B cell (primary cell): ENCODE data around the gene CCR5.

Experiments
- EZH2 ChIP-seq: IDR thresholded peaks from 2 replicates; pipeline ENCODE4 v1.6.1; 2012; ENCODE audit warnings: borderline replicate concordance, low read depth, mild to moderate bottlenecking, moderate library complexity, low read length; ENCODE audit not compliant: insufficient read depth, poor library complexity, severe bottlenecking
- TF ChIP-seq, protein P1 (sequence below): fragments of 200-600 bp; IDR thresholded peaks from one replicate; pipeline ENCODE4 v1.8.0; 2022; ENCODE audit warnings: antibody characterized with exemption, mild to moderate bottlenecking

DNA sequence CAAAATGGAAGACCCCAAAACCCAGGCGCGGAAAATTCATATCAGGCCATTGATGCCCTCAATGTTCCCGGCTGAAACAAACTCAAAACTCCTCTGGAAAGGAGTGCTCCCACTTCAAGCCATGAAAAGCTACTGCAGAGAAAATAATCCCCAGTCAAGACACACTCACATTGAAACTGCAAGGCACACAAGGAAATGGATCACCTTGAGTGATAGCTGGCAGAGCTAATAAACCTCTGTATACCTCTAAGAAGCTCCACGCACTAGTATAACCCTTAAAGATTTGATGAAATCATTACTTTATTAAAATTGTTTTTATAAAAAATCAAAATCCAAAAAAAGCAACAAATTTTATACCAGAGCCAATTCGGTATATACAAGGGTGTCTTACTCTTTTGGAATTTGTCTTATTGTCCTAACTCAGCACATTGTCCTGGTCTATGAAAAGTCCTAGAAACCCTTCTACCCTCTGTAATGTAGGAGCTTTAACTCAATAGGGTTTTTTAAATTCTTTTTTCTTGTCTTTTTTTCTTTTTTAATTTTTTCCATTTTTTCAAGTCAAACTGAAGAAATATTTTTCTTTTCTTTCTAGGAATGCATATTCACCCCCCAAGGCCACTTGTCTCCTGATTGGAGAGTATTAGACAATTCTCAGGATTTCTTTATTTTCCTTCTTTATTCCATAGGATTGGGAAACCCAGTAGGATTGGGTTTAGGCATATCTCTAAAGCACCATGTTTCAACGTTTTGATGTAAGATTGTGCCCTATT, 27.6 kb downstream of the CCR5 start:
- TF ChIP-seq, protein P1, sequence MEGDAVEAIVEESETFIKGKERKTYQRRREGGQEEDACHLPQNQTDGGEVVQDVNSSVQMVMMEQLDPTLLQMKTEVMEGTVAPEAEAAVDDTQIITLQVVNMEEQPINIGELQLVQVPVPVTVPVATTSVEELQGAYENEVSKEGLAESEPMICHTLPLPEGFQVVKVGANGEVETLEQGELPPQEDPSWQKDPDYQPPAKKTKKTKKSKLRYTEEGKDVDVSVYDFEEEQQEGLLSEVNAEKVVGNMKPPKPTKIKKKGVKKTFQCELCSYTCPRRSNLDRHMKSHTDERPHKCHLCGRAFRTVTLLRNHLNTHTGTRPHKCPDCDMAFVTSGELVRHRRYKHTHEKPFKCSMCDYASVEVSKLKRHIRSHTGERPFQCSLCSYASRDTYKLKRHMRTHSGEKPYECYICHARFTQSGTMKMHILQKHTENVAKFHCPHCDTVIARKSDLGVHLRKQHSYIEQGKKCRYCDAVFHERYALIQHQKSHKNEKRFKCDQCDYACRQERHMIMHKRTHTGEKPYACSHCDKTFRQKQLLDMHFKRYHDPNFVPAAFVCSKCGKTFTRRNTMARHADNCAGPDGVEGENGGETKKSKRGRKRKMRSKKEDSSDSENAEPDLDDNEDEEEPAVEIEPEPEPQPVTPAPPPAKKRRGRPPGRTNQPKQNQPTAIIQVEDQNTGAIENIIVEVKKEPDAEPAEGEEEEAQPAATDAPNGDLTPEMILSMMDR, result no peak
- TF ChIP-seq EZH2, result no peak
